PC-9 (cell line): ENCODE results near the gene PATJ.

Experiments
- CTCF ChIP-seq: fragments of 200-600 bp; sonication (generic); conservative IDR thresholded peaks from 2 replicates; pipeline ENCODE4 v1.6.1; 2017; ENCODE audit warnings: mixed run types, antibody characterized with exemption, mild to moderate bottlenecking, moderate library complexity
- EZH2 ChIP-seq: fragments of 200-600 bp; sonication (generic); IDR thresholded peaks from 2 replicates; pipeline ENCODE4 v1.8.0; 2017; ENCODE audit warnings: antibody characterized with exemption, low read depth

GRCh38 chr1:62076286-62076685 lies 334.0 kb downstream of the PATJ start:
- no peak for TF ChIP-seq CTCF
- no peak for TF ChIP-seq EZH2
